ENCODE results near the gene COPA. TPM values are rescaled to one million over a fixed set of nuclear protein-coding genes. Genes with fewer than 3 reads are reported as not detected.

COPA gene
- total RNA-seq, 1 donor = 322 TPM

DNA sequence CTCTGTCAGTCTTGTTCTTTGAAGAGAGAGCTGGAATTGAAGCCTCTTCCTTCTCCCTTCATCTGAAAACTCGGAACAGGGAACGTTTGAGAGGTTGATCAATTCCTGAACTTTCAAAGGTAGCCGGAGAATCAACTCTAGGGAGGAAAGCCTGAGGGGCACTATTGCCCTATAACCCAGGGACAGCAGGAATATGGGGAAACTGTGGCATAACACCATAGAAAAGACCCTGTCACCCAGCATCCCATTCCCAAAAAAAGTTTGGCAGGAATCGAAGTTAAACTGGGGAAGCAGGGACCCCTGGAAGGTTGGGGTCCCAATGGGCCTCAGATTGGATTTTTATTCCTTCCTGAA is 18.7 kb upstream of the COPA start:
- no peak for DNase-seq (ENCODE audit: low read depth)
- no peak overlapping the region for H3K4me3 ChIP-seq (ENCODE audit: low read depth, low read length)

DNA sequence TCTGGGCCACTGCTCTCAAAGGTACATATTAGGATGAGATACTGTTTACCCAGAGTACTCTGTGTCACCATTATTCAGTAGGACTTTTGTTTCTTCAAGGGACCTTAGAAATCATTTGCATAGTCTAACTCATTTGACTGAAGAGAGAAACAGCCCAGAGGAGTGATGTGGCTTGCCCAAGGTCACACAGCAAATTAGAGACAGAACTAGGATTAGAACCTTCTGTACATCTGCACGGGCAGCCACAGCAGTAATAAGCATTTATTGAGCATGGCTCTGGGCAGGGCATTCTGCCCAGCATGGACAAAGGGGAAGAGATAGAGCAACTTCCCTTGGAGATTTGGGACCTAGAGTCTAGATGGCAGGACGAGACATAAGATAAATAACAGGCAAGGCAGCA is 18.1 kb upstream of the COPA start:
- no peak for DNase-seq (ENCODE audit: low read depth)
- no peak overlapping the region for H3K4me3 ChIP-seq (ENCODE audit: low read depth, low read length)
- TF ChIP-seq, protein P1, sequence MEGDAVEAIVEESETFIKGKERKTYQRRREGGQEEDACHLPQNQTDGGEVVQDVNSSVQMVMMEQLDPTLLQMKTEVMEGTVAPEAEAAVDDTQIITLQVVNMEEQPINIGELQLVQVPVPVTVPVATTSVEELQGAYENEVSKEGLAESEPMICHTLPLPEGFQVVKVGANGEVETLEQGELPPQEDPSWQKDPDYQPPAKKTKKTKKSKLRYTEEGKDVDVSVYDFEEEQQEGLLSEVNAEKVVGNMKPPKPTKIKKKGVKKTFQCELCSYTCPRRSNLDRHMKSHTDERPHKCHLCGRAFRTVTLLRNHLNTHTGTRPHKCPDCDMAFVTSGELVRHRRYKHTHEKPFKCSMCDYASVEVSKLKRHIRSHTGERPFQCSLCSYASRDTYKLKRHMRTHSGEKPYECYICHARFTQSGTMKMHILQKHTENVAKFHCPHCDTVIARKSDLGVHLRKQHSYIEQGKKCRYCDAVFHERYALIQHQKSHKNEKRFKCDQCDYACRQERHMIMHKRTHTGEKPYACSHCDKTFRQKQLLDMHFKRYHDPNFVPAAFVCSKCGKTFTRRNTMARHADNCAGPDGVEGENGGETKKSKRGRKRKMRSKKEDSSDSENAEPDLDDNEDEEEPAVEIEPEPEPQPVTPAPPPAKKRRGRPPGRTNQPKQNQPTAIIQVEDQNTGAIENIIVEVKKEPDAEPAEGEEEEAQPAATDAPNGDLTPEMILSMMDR (IDR thresholded peaks at IDR 0.05; ENCODE audit: insufficient read depth, low read depth, low read length) = no peak

More for the DNA sequence above, 18.7 kb upstream of the COPA start:
- TF ChIP-seq, protein P1 (IDR thresholded peaks at IDR 0.05; ENCODE audit: insufficient read depth, low read depth, low read length) = no peak

DNA sequence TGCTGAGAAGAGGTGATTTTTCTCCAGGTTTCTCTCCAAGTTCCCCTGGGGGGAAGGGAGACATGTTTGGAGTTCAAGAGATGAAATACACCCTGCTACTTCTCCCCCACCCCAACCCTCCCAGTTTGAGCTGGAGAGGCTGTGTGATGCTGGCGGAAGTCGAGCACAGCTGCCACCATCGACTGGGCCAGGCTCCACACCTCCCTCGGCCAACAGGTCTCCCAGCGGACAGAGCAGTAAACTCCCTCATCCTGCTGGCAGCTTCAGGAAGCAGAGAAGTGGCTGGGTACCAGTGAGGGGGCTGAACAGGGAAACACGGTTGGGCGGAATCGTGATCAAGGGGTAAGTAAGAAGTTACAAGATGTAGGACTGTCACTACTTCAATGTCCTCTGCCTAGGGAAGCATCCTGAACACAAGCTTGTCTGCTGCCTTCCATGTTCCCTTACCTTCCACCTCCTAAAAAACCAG is 17.2 kb upstream of the COPA start:
- no peak overlapping the region for H3K4me3 ChIP-seq (ENCODE audit: low read depth, low read length)
- no peak for DNase-seq (ENCODE audit: low read depth)
- TF ChIP-seq, protein P1 (IDR thresholded peaks at IDR 0.05; ENCODE audit: insufficient read depth, low read depth, low read length) = no peak

DNA sequence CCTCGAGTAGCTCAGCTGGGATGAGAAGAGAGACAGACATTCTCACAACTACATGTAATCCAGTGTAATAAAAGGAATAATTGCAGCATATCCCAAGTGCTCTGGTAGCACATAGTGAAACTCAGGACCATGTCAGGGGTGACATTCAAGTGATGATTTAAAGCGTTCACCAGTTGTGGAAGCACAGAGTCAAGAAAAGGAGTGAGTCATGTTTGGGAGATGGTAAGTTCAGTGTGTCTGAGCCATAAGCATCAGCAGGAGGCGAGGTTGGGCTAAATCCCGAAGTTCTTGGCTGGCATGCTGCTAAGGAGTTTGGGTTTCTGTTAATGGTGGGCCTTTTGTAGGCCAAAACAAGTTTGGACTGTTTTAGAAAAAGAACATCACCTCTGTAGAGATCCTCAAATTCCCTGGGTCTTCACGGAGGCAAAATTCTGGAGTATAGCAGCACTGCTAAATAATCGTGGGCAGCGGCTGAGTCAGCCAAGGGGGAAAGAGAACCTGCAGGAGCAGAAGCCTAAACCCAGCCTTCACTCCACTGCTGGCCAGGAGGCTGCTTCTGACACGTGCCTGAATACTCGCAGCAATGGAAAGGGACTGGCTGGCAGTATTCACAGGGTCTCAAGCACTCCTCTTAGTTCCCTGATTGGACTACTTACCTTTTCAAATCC is 16.6 kb upstream of the COPA start:
- H3K4me3 ChIP-seq (ENCODE audit: low read depth, low read length) = no peak overlapping the region
- DNase-seq (ENCODE audit: low read depth) = no peak
- TF ChIP-seq, protein P1 (IDR thresholded peaks at IDR 0.05; ENCODE audit: insufficient read depth, low read depth, low read length) = no peak

DNA sequence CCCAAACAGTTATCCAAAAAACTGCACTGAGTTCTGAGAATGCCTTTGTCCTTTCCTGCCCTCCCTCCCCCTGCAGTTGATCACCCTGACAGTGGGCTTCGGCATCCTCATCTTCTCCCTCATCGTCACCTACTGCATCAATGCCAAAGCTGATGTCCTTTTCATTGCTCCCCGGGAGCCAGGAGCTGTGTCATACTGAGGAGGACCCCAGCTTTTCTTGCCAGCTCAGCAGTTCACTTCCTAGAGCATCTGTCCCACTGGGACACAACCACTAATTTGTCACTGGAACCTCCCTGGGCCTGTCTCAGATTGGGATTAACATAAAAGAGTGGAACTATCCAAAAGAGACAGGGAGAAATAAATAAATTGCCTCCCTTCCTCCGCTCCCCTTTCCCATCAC is 15.0 kb upstream of the COPA start:
- TF ChIP-seq, protein P1 (IDR thresholded peaks at IDR 0.05; ENCODE audit: insufficient read depth, low read depth, low read length) = no peak
- no peak overlapping the region for H3K4me3 ChIP-seq (ENCODE audit: low read depth, low read length)
- no peak for DNase-seq (ENCODE audit: low read depth)

DNA sequence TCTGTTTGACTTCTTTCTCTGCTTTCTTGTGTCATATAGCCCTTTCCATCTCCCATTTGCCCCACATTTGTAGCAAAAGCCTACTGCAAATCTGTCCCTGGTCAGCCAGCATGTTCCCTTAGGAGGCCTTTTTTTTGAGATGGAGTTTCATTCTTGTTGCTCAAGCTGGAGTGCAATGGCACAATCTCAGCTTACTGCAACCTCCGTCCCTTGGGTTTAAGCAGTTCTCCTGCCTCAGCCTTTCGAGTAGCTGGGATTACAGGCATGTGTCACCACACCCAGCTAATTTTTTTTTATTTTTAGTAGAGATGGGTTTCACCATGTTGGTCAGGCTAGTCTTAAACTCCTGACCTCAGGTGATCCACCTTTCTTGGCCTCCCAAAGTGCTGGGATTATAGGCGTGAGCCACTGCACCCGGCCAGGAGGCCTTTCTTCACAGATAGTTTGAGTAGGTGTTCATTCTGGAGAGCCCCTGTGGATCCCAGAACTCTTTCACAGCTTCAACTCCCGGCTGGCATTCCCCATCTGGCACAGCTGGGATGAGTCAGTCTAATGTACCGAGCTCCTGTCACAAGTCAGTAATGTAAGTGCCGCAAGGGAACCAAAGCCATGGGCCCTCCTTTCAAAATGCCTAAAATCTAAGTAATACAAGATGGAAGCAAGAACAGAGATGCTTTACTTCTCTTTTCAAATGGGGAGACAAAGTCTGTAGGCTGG is 14.4 kb upstream of the COPA start:
- TF ChIP-seq, protein P1 (IDR thresholded peaks at IDR 0.05; ENCODE audit: insufficient read depth, low read depth, low read length) = no peak
- no peak for DNase-seq (ENCODE audit: low read depth)
- no peak overlapping the region for H3K4me3 ChIP-seq (ENCODE audit: low read depth, low read length)
